ENCODE measurements around the gene KRTAP3-3.

DNA sequence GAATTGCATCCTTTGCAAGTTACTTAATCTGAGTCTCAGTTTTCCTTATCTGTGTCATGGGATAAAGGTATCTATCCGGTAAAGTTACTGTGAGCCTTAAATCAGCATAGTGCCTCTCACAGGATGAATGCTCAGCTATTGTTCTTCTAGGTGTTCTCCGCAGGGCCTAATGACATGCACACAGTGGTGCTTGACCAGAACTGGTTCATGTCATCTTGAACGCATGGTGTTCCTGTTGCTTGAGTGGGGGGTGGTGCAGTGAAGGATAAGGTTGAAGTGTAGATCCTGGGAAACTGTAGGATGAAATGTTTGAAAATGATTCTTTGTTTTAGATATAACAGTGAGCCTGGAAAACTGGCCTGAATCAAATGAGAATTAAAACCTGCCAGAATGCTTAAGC is 13.8 kb downstream of the KRTAP3-3 start:
- TF ChIP-seq, protein P1, sequence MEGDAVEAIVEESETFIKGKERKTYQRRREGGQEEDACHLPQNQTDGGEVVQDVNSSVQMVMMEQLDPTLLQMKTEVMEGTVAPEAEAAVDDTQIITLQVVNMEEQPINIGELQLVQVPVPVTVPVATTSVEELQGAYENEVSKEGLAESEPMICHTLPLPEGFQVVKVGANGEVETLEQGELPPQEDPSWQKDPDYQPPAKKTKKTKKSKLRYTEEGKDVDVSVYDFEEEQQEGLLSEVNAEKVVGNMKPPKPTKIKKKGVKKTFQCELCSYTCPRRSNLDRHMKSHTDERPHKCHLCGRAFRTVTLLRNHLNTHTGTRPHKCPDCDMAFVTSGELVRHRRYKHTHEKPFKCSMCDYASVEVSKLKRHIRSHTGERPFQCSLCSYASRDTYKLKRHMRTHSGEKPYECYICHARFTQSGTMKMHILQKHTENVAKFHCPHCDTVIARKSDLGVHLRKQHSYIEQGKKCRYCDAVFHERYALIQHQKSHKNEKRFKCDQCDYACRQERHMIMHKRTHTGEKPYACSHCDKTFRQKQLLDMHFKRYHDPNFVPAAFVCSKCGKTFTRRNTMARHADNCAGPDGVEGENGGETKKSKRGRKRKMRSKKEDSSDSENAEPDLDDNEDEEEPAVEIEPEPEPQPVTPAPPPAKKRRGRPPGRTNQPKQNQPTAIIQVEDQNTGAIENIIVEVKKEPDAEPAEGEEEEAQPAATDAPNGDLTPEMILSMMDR (IDR thresholded peaks at IDR 0.05): no peak
- no peak for TF ChIP-seq ZFX (IDR thresholded peaks at IDR 0.05; ENCODE audit: borderline replicate concordance)

All from 22Rv1 (cell line).